HG02884 (cell line): ENCODE measurements around the gene AOX1.
"Not testable (repeated sequence)": the region's sequence is repeated elsewhere in the genome, so short reads cannot be mapped to it uniquely, and the experiment has no call there.

ENCODE experiments used
- ATAC-seq: cut with Tn5 transposase; IDR thresholded peaks from one replicate; pipeline ENCODE4 v1.9.1; 2021; ENCODE audit warnings: mild to moderate bottlenecking, moderate library complexity; ENCODE audit not compliant: unreplicated experiment

Gene AOX1

DNA sequence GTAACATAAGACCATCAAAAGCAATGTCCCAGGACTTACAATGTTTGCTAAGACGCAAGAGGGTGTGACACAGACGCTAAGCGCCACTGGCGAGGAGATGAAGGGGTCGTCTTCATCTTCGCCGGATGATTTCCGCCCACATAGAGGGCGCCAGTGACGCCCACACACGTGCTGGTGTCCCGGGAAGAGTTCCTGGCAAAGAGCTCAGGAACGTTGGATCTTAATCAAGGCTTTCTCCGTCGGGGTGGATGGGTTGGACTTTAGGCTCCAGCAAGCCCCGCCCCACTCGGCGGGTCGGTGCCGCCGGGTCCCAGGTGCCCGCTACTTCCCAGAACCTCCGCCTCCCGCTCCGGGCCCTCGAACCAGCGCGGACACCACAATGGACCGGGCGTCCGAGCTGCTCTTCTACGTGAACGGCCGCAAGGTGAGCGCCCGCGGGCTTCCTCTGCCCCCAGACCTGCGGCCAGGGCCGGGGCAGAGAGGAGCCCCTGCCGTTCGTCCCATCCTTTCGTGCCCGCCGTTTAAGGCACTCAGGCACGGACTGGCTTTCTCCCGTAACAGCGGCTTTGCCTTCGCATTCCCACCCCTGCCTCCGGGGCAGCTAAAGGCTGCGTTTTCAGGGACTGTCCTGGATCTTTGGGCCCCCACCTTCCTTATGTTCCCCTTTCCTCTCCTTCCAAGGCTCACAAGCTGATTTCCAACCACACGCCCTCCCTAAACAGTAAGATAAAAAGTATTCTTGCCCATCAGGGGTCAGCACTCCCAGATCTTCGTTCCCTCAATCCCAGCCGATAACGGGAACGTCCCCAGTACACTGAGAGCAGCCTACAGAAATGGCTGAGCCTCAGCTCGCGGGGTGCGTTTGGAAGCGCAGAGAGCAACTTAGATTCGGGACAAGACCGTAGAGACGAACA lies at the start of gene AOX1:
TSS of gene AOX1 (plus strand) at position 285 of the 914 bp plus-strand sequence. CDS start at position 380, 95 bp downstream.
- ATAC-seq, result no peak

DNA sequence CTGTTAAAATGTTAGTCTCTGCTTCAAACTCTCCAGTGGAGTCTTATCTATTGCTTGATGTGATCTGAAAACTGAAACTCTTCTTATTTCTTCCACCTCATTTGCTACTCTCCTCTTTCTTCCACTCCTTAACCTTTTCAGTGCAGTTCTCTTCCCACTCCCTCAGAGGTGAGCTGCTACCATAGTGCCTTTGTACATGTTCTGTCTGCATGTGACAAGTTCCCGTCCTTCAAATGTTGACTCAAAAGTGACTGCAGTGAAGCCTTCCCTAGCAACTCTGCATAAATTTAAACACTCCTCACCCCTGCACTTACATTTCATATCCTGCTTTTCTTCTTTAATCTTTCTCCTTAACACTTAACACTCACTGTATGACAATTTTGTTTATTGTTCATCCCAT lies 47.7 kb upstream of the AOX1 start:
- ATAC-seq, result no peak

DNA sequence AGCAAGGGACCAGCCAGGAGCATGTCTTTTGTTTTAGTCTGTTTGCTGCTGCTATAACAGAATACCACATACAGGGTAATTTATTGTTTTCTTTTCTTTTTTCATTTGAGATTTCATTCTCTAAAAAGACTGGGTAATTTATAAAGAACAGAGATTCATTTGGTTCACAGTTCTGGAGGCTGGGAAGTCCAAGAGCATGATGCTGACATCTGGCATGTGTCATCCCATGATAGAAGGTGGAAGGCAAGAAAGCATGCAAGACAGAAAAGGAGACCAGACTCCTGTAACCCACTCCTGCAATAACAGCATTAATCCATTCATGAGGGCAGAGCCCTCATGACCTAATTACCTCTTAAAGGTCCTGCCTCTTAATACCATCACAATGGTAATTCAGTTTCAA lies 45.0 kb upstream of the AOX1 start:
- ATAC-seq, result no peak

DNA sequence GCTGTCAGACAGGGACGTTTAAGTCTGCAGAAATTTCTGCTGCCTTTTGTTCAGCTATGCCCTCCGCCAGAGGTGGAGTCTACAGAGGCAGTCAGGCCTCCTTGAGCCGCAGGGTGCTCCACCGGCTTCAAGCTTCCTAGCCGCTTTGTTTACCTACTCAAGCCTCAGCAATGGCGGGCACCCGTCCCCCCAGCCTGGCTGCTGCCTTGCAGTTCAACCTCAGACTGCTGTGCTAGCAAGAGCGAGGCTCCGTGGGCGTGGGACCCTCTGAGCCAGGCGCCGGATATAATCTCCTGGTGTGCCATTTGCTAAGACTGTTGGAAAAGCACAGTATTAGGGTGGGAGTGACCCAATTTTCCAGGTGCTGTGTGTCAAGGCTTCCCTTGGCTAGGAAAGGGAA lies 19.2 kb upstream of the AOX1 start:
- ATAC-seq, result not testable (repeated sequence)

DNA sequence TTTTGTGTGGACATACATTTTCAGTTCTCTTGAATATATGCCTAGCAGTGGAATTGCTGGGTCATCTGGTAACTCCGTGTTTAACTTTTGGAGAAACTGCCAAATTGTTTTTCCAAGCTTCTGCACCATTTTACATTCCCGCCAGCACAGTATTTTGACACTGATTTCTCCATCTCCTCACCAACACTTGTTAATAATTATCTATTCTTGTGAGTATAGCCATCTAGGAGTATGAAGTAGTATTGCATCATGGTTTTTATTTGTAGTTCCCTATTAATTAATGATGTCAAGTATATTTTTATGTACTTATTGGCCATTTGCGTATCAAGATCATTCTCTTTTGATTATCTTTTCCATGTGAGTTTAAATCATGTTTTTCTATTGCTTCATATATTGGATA lies 17.9 kb upstream of the AOX1 start:
- ATAC-seq, result no peak

DNA sequence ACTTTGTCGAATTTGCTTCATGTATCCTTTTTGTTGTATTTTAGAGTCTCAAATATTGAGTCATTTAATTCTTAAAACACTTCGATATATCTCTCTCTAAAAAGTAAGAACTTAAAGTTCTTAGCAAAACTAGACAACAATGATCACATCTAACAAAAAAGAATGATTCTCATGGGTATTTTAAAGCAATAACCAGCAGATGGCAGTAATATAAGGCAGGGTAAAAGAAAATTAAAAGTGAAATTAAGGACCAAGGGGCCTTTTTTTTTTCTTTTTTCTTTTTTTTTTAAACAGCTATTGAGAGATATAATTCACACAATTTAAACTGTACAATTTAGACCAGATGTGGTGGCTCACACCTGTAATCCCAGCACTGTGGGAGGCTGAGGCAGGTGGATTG lies 9.9 kb upstream of the AOX1 start:
- ATAC-seq, result no peak

DNA sequence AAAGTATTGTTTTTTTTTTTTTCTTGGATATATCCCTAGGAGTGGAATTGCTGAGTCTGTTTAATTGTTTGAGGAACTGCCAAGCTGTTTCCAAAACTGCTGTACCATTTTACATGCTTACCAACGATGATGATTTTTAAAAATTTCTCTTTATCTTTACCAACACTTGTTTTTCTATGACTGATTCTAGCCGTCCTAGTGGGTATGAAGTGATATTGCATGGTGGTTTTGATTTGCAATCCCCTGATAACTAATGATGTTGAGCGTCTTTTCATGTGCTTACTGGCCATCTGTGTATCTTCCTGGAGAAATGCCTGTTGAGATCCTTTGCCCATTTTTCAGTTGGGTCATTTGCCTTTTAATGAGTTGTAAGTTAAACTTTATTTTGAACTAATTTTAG lies 8.8 kb upstream of the AOX1 start:
- no peak for ATAC-seq

DNA sequence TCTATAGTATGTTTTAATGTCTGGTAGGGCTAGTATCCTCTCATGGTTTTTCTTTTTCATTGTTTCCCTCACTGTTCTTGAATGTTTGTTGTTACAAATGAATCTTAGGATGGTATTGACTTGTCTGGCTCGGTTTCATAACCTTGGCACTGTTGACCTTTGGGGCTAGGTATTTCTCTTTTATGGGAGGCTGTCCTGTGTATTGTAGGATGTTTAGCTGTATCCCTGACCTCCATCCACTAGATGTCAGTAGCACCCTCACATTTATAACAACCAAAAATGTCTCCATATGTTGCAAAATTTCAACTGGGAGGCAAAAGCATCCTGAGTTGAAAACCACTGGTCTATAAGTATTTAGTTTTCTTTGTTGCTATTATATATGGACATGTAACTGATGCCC lies 7.0 kb upstream of the AOX1 start:
- ATAC-seq, result no peak

DNA sequence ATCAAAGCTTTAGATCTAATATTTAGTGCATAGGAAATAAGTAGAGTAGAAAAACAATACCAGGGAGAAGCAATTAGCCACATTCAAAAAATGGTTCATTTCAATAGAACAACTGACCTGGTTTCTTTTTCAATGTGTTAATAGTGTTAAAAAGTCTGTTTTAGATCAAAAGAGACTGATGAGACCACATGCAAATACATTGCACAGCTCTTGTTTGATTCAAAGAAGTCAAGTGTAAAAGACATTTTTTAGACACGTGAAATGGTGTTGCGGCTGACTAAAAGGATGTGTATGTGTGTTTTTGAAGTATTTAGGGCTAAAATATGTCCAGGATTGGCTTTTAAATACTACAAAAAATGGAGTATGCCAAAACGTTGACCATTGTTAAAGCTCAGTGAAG lies 1.2 kb upstream of the AOX1 start:
- no peak for ATAC-seq

DNA sequence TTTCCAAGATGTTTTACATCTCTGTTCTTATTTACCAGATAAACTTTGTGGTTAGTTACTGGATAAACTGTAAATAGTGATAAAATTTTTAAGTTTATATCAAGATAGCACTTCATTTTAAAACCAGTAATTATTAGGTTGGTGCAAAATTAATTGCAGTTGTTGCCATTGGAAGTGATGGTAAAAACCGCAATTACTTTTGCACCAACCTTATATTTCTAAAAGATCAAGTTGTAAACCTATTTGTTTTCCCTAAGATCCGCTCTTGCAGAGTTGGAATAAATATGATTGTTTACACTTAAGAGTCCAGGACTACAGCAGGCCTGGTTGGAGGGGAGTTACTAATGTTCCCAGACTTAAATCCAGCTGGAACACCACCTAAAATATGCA lies 479 bp upstream of the AOX1 start:
- ATAC-seq, result no peak

DNA sequence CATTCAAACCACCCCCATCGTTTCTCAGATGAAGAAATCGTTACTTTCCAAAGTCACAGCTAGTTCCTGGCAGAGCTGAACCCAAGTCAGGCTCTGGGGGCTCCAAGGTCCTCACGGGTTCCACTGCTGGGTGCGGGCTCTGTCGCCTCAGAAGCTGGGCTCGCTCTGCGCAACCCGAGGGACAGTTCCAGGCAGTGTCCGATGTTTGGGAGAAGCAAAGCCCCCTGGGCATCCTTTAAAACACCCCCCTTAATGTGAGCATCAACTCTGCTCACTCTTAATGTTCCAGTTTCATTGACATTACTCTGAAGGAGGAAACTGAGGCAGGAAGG lies 796 bp downstream of the AOX1 start:
- no peak for ATAC-seq

DNA sequence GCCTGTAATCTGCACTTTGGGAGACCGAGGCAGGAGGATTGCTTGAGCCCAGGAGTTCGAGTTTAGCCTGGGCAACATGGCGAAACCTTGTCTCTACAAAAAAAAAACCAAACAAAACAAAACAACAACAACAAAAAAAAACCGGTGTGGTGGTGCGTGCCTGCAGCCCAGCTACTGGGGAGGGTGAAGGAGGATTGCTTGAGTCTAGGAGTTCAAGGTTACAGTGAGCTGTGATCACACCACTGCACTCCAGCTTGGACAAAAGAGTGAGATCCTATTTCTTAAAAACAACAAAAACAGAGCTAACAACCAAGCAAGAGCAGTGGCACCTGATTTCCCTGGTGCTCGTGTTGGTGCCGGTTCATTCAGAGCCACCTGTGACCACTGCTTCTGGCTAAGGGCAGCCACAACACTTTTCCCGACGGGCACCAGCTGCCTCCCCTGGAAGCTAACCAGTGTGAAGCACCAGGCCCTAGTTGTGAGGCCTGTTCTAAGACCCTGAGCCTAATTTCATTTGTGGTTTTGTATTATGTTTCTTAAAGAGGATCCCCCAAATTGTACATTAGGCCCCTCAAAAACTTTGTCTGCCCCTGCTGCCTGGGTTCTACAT lies 1.3 kb downstream of the AOX1 start:
- no peak for ATAC-seq

DNA sequence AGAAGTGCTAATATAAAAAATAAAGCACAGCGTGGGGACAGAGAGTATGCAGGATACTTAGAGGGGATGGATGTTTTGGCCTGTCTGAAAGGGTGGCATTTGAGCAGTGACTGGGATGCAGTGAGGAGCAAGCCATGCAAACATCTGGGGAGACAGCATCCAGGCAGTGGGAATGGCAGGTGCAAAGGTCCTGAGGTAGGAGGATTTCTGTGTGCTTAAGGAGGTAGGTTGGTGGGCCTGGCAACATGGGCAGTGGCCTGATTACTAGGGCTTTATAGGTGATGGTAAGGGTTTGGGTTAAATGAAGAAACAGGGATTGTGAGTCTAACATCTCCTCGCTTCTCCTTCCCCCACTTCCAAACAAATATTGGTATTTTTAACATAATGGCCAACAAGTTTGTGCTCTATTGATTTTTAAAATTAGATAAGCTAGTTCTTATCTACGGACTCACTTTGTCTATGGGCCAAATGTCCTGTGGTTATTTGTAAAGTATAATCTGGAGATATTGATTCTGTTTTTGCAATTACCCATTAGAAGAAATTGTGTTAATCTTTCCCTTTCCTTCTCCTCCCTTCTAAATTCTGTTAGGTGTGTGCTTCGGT lies 2.4 kb downstream of the AOX1 start:
- no peak for ATAC-seq

DNA sequence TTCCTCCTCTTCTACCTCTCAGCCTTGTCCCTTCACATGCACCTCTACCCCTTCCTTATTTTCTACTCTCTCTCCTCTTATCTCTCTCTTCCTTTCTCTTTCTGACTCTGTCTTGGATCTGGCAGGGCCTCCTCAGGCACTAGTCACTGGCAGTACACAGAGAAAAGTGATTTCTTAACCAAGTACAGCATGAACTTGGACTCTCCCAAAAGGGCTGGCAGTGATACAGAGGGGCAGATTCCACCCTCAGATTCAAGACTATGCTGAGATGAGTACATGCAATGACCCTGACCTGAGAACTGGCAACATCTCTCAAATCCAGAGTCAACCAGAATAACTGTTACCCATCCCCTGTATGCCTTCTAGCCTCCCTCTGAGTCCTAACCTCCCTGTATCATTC lies 4.3 kb downstream of the AOX1 start:
- ATAC-seq, result no peak

DNA sequence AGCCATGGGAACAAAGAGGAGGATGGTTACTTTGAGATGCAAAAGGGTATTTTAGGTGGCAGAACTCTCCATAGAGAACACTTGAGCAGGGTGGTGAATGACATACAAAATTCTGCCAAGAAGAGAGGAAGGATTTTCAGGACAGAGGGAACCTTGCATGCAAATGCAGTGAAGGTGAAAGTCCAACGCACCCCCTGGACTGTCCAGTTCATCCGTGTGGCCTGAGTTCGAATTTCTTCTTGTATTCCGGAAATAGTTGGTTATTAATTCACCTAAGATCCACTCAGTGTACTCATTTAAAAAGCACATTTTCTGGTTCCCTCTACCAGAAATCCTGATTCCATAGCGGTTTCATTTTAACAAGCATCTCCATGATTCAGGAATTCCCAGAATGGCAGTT lies 5.5 kb downstream of the AOX1 start:
- no peak for ATAC-seq

DNA sequence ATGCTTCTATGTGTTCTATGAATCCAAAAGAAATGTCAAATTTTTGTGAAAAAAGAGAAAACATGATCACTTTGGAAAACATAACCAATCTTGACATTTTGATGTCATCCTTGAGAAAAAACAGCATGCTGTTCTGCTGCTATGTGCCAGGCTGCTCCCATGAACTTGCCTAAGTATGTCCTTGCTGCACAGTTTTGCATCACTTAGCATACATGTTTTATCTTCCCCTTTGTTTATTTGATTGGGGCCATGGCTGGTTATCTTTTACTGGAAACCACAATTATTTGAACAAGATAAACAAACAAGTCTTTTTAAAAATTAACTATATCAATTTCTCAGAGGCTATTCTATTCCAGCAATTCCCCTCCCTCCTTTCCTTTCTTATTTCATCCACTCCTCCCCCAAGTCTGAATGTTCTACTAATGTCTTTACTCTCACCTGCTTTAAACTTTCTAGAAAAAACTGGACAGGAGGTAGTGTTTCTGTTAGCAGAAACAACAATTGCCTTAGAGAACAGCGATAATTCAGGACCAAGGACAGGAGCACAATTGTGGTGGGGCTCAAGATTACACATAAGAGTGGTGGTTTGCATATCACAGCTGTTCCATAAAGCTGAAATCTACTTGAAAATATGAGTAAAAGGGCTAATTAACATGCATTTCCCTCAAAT lies 6.7 kb downstream of the AOX1 start:
- no peak for ATAC-seq

DNA sequence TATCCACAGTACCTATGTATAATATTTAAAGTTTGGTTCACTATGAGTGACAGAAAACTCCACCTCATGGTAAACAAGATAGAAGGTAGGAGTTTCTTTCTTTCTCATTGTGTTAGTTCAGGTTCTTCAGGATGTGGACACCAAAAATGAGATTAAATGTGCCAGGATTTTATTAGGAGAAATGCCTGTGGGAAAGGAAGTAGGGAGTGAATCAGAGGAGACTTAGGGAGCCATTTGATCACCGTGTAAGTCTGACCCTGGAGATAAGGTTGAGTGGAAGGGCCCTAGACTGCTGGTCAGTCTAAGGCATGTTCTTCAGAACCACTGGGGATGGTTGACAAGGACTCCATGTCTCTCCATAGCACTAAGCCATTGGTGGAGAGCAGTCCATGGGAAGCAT lies 8.1 kb downstream of the AOX1 start:
- no peak for ATAC-seq

DNA sequence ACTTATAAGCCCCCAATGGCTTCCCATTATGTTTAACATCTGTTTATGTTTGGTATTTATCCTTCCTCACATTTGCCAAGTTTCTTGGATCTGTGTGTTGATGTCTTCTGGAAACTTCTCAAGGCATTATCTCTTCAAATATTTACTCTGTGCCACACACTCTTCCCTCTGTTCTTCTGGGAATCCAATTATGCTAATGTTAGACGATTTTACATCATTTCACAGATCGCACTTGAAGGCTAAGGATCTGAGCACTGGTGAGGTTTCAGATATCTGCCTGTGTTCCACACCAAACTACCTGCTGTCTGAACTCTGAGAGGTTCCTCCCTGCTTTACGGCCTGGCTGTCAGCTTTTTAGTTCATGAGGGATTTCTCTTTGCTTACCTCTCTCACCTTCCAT lies 10.1 kb downstream of the AOX1 start:
- ATAC-seq, result no peak

DNA sequence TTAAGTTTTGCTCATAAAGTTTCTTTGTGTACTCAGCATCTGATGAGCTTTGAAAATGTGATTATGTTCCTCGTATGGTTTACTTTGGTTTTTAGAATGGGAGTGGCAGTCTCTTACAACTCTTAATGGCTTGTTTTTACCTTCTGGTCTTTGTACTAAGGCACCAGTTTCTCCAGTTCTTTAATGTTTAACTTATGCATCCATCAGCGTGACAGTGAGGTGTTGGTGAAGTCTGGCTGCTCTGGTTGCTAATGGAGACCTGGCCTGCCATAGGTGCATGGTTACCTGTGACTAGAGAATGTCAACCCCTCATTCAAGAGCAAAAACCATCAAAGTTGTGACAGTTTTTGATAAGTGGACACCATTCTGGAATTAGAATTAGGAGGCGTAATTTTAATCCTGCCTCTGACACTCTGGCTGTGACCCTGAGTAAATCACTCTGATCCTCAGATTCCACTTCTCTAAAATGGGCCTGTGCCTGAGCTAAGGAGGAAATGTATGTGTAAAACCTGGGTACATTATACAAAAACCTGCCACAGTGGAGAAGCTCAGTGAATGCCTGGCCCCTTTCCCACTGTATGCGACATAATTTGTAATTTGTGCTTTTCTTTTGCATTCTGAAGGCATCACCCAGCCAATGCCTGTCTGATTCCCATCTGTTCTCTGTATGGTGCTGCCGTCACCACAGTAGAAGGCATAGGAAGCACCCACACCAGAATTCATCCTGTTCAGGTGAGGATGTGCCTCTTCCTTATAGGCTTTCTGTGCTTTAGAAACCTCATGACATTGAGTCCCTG lies 11.2 kb downstream of the AOX1 start:
- no peak for ATAC-seq

DNA sequence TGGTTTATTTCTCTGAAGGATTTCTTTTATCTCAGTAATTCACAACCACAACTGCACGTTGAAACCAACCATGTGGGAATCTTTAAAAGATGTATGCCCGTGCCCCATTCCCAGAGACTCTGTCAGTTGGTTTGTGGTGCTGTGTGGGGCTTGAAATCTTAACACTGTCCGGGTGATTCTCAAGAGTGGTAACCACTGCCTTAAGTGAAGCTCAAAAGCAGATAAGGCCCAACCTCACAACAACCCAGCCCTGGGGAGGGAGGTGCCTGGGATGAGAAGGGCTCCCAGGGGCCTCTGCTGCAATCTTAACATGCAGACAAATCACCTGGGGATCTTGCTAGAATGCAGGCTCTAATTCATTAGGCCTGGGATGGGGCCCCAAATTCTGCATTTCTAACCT lies 13.4 kb downstream of the AOX1 start:
- ATAC-seq, result no peak
